ENCODE measurements around the gene SCAF1.

Gene SCAF1

GRCh38 chr19:49645592-49645991 lies 3.6 kb downstream of the SCAF1 start:
- DNase-seq (no peak), ATAC-seq (replicated peaks) (no peak)
- H3K9me3 Mint-ChIP-seq = no peaks in the 10 kb centered on the region
- H3K27me3 Mint-ChIP-seq = no peaks in the 10 kb centered on the region
- peak overlapping the region; percentile 60 to 80 for H3K27ac Mint-ChIP-seq
- peaks cover 36% of the 10 kb centered on the region for H3K36me3 Mint-ChIP-seq (ENCODE audit: insufficient read depth)
- H3K4me1 Mint-ChIP-seq (ENCODE audit: low read depth in 2 of 2) = peaks cover 35 to 42% of the 10 kb centered on the region in 2 donors
- H3K4me3 Mint-ChIP-seq = no peak overlapping the region

GRCh38 chr19:49645995-49646394 lies 4.0 kb downstream of the SCAF1 start:
- Mint-ChIP-seq H3K27me3 (no peaks in the 10 kb centered on the region), H3K27ac (peak overlapping the region in 1 of 2 donors; percentile 60), H3K9me3 (no peaks in the 10 kb centered on the region), H3K4me1 (ENCODE audit: low read depth in 2 of 2) (peaks cover 31 to 38% of the 10 kb centered on the region in 2 donors), H3K36me3 (ENCODE audit: insufficient read depth) (peaks cover 33% of the 10 kb centered on the region), H3K4me3 (no peak overlapping the region)
- DNase-seq (no peak), ATAC-seq (replicated peaks) (no peak)

- Mint-ChIP-seq H3K36me3 (ENCODE audit: insufficient read depth) (peaks cover 31% of the 10 kb centered on the region), H3K4me1 (ENCODE audit: low read depth in 2 of 2) (peaks cover 27 to 35% of the 10 kb centered on the region in 2 donors), H3K4me3 (no peak overlapping the region), H3K27me3 (no peaks in the 10 kb centered on the region), H3K27ac (no peak overlapping the region), H3K9me3 (no peaks in the 10 kb centered on the region)
- no peak for DNase-seq
- no peak for ATAC-seq (replicated peaks)
Observed at GRCh38 chr19:49646586-49646985, 4.6 kb downstream of the SCAF1 start.

GRCh38 chr19:49651029-49651819 lies 9.2 kb downstream of the SCAF1 start:
- H3K4me1 Mint-ChIP-seq (ENCODE audit: low read depth in 2 of 2) = peaks cover 0 to 5% of the 10 kb centered on the region in 2 donors
- ATAC-seq (replicated peaks) (no peak), DNase-seq (no peak)
- no peak overlapping the region for H3K4me3 Mint-ChIP-seq
- peaks cover 48% of the 10 kb centered on the region for H3K36me3 Mint-ChIP-seq (ENCODE audit: insufficient read depth)
- H3K27ac Mint-ChIP-seq = no peak overlapping the region
- no peaks in the 10 kb centered on the region for H3K9me3 Mint-ChIP-seq
- H3K27me3 Mint-ChIP-seq = no peaks in the 10 kb centered on the region

- Mint-ChIP-seq H3K27ac (no peak overlapping the region), H3K4me3 (no peak overlapping the region), H3K27me3 (no peaks in the 10 kb centered on the region), H3K36me3 (ENCODE audit: insufficient read depth) (peaks cover 48% of the 10 kb centered on the region), H3K4me1 (ENCODE audit: low read depth in 2 of 2) (peaks cover 0 to 5% of the 10 kb centered on the region in 2 donors), H3K9me3 (no peaks in the 10 kb centered on the region)
- DNase-seq (no peak), ATAC-seq (replicated peaks) (no peak)
Observed at GRCh38 chr19:49651820-49652550, 10.0 kb downstream of the SCAF1 start.

- ATAC-seq (replicated peaks) (no peak), DNase-seq (no peak)
- no peaks in the 10 kb centered on the region for H3K27me3 Mint-ChIP-seq
- no peak overlapping the region for H3K27ac Mint-ChIP-seq
- peaks cover 0 to 7% of the 10 kb centered on the region in 2 donors for H3K4me1 Mint-ChIP-seq (ENCODE audit: low read depth in 2 of 2)
- H3K36me3 Mint-ChIP-seq (ENCODE audit: insufficient read depth) = peaks cover 54% of the 10 kb centered on the region
- H3K4me3 Mint-ChIP-seq = no peak overlapping the region
- no peaks in the 10 kb centered on the region for H3K9me3 Mint-ChIP-seq
Observed at GRCh38 chr19:49652551-49653465, 10.8 kb downstream of the SCAF1 start.

- no peak overlapping the region for H3K4me3 Mint-ChIP-seq
- H3K4me1 Mint-ChIP-seq (ENCODE audit: low read depth in 2 of 2) = peaks cover 0 to 7% of the 10 kb centered on the region in 2 donors
- H3K36me3 Mint-ChIP-seq (ENCODE audit: insufficient read depth) = peaks cover 53% of the 10 kb centered on the region
- H3K27me3 Mint-ChIP-seq = no peaks in the 10 kb centered on the region
- no peak overlapping the region for H3K27ac Mint-ChIP-seq
- no peak for DNase-seq
- H3K9me3 Mint-ChIP-seq = no peaks in the 10 kb centered on the region
- ATAC-seq (replicated peaks) = no peak
Observed at GRCh38 chr19:49653466-49653806, 11.4 kb downstream of the SCAF1 start.

- peak overlapping the region in 1 of 2 donors; percentile 60 for H3K27ac Mint-ChIP-seq
- no peak for DNase-seq
- no peaks in the 10 kb centered on the region for H3K27me3 Mint-ChIP-seq
- no peak overlapping the region for H3K4me3 Mint-ChIP-seq
- H3K36me3 Mint-ChIP-seq (ENCODE audit: insufficient read depth) = peaks cover 52% of the 10 kb centered on the region
- H3K9me3 Mint-ChIP-seq = no peaks in the 10 kb centered on the region
- peaks cover 3 to 7% of the 10 kb centered on the region in 2 donors for H3K4me1 Mint-ChIP-seq (ENCODE audit: low read depth in 2 of 2)
- no peak for ATAC-seq (replicated peaks)
Observed at GRCh38 chr19:49654581-49654980, 12.6 kb downstream of the SCAF1 start.

- DNase-seq (no peak), ATAC-seq (replicated peaks) (peak; percentile 59)
- Mint-ChIP-seq H3K9me3 (no peaks in the 10 kb centered on the region), H3K27me3 (no peaks in the 10 kb centered on the region), H3K36me3 (ENCODE audit: insufficient read depth) (peaks cover 60% of the 10 kb centered on the region), H3K27ac (peak overlapping the region; percentile 60 to 84), H3K4me3 (no peak overlapping the region), H3K4me1 (ENCODE audit: low read depth in 2 of 2) (peaks cover 7% of the 10 kb centered on the region in 2 donors)
Observed at GRCh38 chr19:49655570-49656455, 13.8 kb downstream of the SCAF1 start.

GRCh38 chr19:49656456-49657109 lies 14.6 kb downstream of the SCAF1 start:
- DNase-seq (no peak), ATAC-seq (replicated peaks) (no peak)
- Mint-ChIP-seq H3K4me3 (no peak overlapping the region), H3K36me3 (ENCODE audit: insufficient read depth) (peaks cover 60% of the 10 kb centered on the region), H3K27ac (no peak overlapping the region), H3K4me1 (ENCODE audit: low read depth in 2 of 2) (peaks cover 7% of the 10 kb centered on the region in 2 donors), H3K27me3 (no peaks in the 10 kb centered on the region), H3K9me3 (no peaks in the 10 kb centered on the region)

- peaks cover 68% of the 10 kb centered on the region for H3K36me3 Mint-ChIP-seq (ENCODE audit: insufficient read depth)
Observed at GRCh38 chr19:49657493-49658138, 15.6 kb downstream of the SCAF1 start.

GRCh38 chr19:49658139-49658517 lies 16.1 kb downstream of the SCAF1 start:
- no peaks in the 10 kb centered on the region for H3K27me3 Mint-ChIP-seq
- H3K9me3 Mint-ChIP-seq = no peaks in the 10 kb centered on the region
- peaks cover 7 to 16% of the 10 kb centered on the region in 2 donors for H3K4me1 Mint-ChIP-seq (ENCODE audit: low read depth in 2 of 2)
- H3K27ac Mint-ChIP-seq = peak overlapping the region; percentile 55 to 77
- DNase-seq (no peak), ATAC-seq (replicated peaks) (no peak)
- H3K4me3 Mint-ChIP-seq = no peak overlapping the region
- peaks cover 69% of the 10 kb centered on the region for H3K36me3 Mint-ChIP-seq (ENCODE audit: insufficient read depth)

More at GRCh38 chr19:49657493-49658138, 15.6 kb downstream of the SCAF1 start:
- no peak for DNase-seq
- H3K9me3 Mint-ChIP-seq = no peaks in the 10 kb centered on the region
- ATAC-seq (replicated peaks) = no peak
- H3K4me3 Mint-ChIP-seq = no peak overlapping the region
- H3K4me1 Mint-ChIP-seq (ENCODE audit: low read depth in 2 of 2) = peaks cover 7 to 13% of the 10 kb centered on the region in 2 donors
- H3K27ac Mint-ChIP-seq = peak overlapping the region; percentile 55 to 77
- no peaks in the 10 kb centered on the region for H3K27me3 Mint-ChIP-seq

Data from effector memory CD8-positive, alpha-beta T cell (primary cell).